KG1 (cell line): ENCODE results near the gene STK25.
"Not testable (repeated sequence)": the region's sequence is repeated elsewhere in the genome, so short reads cannot be mapped to it uniquely, and the experiment has no call there.

Source experiments
- DNase-seq: peaks from one replicate; lab custom pipeline; 2025; lab: John Stamatoyannopoulos, UW

STK25 gene

DNA sequence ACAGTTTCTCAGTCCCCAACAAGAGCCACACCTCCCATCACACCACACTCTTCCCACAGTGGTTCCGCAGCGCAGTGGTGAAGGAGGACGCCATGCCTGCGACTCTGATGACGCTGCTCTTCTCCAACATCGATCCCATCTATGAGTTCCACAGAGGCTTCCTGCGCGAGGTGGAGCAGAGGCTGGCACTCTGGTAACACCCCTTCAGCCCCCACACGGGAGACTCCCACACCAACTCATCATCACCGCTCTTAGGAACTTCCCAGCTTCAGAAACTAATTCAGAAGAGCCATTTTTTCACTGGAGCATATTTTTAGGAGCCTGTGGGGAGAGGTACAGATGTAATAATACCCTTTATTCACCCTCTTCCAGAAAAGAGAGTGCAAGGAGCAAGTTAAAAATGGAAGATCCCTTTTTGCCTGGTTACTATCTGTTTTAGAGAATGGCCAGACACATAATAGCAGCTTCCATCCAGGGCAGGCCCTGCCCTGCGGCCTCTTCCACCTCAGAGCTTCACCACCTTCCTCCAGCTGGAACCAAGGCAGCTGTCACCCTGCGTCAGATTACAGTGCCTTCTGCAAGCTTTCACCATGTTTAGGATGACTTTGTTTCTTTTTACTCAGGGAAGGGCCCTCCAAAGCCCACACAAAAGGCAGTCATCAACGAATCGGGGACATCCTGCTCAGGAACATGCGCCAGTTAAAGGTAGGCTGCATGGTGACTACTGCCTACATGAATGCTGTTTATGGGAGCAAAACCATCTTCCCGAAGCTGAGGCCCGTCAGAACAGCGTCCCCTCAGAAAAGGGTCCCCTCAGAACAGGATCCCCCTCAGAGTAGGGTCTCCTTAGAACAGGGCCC is 44.9 kb downstream of the STK25 start:
- no peak for DNase-seq

DNA sequence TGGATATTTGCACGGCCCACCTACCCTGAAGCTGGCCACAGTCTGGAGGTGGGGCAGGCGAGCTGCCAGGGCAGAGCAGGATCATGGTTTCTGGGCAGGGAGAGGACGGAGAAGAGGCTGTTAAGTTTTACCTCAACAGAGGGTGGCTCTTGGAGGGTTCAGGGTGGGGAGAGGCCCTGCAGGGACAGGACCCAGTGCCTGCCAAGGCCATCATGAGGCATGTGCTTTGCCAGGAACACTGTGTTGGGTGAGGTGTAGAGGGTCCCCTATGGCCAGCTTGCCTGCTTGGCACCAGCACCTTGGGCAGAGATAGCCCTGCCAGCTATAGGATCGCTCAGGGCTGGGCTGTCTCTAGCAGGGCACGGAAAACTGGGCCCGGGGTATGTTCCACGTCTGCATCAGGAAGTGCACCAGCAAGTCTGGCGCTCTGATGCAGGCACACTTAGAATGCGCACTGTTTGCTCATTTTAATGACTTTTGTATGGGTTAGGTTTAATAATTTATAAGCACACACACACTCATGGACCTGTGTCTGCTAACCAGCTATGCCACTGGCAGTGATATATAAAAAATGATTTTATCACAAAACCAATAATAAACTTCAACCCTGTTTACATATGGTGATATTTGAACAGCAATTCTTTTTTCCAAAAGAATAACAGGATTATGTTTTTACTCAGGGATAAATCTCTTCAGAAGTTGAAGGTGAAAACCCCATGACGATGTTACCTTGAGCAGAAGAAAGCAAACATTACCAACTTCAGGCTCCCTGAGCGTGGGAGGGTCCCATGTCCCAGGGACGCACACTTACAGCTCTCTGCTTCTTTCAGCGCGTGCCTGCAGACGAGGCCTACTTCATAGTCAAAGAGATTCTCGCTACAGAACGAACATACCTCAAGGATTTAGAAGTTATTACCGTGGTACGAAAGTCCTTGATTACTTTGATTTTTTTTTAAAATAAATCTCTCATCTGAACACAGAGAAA is 46.4 kb downstream of the STK25 start:
- no peak for DNase-seq

DNA sequence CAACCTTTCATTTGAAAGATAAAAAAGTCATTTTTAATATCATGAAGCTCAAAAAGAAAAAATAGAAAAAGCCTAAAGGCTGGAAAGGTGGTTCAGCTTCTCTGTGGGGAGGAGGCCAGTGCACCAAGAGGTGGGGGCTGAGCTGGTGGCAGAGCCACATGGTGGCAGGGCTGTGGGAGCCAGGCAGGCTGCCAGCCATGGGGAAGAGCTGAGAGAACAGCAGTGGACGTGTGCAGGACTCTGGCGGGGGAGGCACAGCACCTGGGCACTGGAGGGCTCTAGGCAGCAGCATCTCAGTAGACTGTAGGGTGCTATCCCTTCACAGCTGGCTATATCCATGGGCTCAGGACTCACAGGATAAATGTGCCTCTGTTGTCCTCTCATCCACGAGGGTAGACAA is 47.8 kb downstream of the STK25 start:
- no peak for DNase-seq

DNA sequence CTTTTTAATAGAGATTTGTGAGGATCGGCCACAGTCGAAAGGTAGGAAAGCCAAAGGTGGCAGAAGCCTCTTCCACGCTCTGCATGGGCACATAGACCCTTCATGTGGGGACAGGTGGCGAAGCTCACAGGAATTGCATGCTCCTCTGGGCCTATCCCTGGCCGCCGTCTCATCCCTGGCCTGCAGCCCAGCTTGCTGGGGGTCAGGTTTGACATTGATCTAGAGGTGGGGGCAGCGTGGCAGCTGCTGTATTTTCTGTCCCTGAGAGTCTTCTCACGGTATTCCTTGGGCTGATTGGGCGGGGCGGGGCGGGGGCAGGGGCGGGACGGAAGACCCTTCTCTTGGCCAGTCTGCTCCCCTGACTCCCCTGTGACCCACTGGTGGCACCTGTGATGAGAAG is 48.9 kb downstream of the STK25 start:
- no peak for DNase-seq

DNA sequence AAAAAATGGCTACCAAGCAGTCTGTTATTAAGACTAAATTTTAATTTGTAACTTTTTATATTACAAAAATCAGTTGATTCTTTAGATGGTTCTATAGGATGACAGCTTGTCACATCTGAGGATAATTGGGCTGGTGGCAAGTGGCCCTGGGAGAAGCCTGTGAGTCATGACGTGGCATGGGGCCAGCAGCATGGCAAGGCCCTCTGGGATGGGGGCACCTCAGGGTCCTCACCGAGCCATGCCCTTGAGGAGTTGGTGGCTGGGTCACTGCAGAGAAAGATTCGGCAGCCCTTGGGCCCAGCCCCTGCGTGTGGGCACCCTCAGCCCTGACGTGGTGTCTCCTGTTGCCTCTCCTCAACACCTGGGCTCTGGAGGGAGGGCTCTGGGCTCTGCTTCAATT is 49.7 kb downstream of the STK25 start:
- DNase-seq = no peak

DNA sequence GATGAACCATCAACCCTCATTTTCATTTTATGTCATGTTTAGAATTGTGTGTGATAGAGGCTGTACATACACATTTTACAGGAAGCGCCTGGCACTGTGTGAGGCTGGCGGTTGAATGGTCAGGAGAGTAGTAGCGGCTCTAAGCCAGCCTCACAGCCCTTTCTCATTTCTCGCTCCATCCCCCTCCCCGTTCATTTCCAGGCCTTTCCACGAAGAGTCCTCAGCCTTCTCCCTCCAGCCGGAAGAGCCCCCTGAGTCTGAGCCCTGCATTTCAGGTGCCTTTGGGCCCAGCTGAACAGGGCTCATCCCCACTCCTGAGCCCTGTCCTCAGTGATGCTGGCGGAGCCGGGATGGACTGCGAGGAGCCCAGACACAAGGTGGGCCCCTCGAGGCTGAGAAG is 51.8 kb downstream of the STK25 start:
- no peak for DNase-seq

DNA sequence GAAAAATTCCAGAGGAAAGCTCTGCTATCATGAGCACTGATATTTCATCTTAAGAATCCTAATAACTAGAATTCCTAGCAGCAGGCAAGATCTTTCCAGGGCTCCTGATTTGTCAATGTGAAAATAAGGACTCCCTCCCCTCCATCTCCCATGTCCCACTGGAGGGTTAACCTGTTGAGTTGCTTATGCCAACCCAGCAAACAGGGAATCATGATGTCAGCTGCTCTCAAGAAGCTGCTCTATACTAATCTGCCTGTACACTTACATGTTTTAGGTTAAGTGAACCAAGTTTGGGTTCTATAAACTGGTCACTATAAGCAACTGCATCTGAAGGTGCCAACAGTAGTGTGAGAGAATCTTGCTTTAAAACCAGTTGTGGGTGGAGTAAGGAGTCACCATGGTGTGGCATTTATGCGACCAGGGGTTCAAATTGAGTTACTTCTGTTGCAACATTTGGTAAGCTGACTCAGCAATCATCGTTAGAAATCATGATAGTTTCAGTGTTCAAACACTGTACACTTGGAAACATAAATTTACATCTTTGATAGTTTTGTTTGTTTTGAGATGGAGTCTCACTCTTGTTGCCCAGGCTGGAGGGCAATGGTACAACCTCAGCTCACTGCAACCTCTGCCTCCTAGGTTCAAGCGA is 53.4 kb downstream of the STK25 start:
- DNase-seq = no peak

DNA sequence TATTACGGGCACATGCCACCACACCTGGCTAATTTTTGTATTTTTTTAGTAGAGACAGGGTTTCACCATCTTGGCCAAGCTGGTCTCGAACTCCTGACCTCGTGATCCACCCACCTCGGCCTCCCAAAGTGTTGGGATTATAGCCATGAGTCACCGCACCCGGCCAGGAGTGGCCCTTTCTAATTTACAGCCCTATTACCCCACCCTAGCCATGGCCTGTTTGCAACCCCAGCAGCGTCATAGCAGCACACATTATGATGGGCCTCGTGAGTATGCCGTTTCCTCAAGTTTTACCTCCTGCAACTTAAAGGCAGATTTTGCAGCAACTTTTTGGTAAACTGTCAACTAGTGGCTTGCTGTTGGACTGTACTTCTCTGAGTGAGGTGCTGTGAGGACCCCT is 54.5 kb downstream of the STK25 start:
- DNase-seq = not testable (repeated sequence)

DNA sequence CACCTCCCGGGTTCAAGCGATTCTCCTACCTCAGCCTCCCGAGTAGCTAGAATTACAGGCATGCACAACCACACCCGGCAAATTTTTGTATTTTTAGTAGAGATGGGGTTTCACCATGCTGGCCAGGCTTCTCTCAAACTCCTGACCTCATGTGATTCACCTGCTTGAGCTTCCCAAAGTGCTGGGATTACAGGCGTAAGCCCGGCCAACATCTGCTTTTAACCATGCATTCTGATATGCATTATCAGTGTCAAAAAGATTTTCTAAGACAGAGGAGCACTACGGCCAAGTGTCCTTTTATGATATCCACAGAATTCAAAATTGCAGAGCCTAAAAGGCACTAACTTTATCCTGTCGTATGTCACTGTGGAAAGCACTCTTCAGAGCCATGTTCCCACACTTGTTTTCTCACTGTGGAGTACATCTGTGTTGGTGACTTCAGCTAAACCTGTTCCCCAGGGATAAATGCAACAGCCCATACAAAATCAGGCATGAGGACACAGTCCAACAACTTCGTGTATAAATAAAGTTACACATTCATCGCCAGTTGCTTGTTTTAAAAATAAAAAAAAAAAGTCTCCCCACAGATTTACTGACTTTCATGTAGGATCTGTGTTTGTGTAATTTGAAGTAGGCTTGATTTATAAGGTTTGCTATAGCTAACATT is 56.4 kb downstream of the STK25 start:
- DNase-seq = no peak

DNA sequence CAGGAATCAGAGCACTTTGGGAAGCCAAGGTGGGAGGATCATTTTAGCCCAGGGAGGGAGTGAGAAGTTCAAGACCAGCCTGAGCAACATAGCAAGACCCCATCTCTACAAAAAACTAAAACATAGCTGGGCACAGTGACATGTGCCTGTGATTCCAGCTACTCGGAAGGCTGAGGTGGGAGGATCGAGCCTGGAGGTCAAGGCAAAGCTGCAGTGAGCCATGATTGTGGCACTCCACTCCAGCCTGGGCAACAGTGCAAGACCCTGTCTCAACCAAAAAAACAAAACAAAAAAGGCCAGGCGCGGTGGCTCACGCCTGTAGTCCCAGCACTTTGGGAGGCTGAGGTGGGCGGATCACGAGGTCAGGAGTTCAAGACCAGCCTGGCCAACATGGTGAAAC is 58.3 kb downstream of the STK25 start:
- DNase-seq = not testable (repeated sequence)

DNA sequence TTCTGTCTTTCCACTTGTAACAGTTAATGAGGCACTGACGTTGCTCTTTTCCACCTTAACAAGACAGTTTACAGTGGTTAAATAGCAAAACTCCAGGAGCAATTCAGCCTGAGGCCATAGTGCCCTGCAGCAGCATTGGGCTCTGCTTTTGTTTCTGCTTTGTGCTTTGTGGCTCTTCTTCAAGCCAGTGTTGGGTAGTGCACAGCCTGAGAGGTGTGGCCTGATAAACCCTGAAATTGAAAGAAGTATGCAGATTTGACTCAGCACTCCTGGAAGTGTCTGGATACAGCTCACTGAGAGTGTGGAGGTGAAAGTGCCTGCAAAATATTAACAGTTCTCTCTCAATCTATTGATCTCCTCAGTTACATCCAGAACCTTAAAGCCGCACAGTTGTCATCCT is 63.0 kb downstream of the STK25 start:
- no peak for DNase-seq

DNA sequence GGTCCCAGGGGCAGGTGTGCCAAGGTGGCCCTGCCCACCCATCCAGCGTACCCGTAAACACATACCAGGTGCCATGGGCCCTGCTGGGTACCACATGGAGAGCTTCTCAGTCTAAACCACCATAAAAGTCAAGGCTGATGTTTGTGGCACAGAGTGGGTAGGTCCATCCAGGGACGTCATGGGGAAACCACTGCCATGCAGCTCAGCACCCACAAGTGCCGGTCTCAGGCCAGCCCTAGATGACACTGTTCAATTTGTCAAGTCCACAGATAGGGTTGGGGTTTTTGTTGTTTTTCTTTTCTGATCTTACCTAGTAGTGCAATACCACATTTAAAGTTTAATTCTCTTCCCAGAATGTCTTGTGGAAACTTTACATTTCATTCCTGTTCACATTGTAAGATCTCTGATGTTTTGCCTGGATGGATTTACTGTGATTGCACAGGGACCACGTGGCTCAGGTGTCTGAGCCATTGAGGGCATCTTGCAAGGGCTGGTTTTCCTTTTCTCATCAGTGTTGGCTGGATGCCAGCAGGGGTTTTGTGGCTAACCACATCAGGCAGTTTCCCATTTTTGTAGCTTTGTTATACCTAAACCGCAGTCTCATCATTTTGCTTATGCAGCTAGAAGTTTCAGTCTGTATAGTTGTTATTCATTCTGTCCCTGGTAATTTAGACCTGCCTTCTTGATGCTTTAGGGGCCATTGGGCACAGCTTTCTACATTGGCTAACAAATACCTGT is 64.7 kb downstream of the STK25 start:
- DNase-seq = peak; percentile 86
